H1 (cell line): Measurements from ENCODE around the gene PYGL. TPM values are rescaled to one million over a fixed set of nuclear protein-coding genes. Genes with fewer than 3 reads are reported as not detected.

Experiments used
- EZH2 ChIP-seq: fragments of 200-600 bp; sonication (generic); IDR thresholded peaks from 2 replicates; pipeline ENCODE4 v1.7.1; 2012; ENCODE audit warnings: low read depth, mild to moderate bottlenecking, moderate library complexity, low read length, inconsistent platforms; ENCODE audit not compliant: severe bottlenecking
- FOSL1 ChIP-seq: IDR thresholded peaks from 2 replicates; pipeline ENCODE4 v1.6.1; 2011; ENCODE audit warnings: mild to moderate bottlenecking, low read depth, low read length, moderate library complexity; ENCODE audit not compliant: insufficient read depth
- GABPA ChIP-seq: IDR thresholded peaks from 2 replicates; pipeline ENCODE4 v1.6.1; 2011; ENCODE audit warnings: mild to moderate bottlenecking, low read length, moderate library complexity, borderline replicate concordance; ENCODE audit not compliant: insufficient read depth
- SAP30 ChIP-seq: fragments of 300-600 bp; sonication (generic); IDR thresholded peaks from 2 replicates; pipeline ENCODE4 v1.7.1; 2012; ENCODE audit warnings: low read length, moderate library complexity, mild to moderate bottlenecking, inconsistent platforms; ENCODE audit not compliant: insufficient read depth, insufficient replicate concordance
- TBP ChIP-seq: IDR thresholded peaks from 2 replicates; pipeline ENCODE4 v1.6.1; 2011; ENCODE audit warnings: low read depth, low read length, improper control_type of control experiment
- TCF12 ChIP-seq: IDR thresholded peaks from 2 replicates; pipeline ENCODE4 v1.6.1; 2011; ENCODE audit warnings: low read depth, mild to moderate bottlenecking, low read length
- polyA plus RNA-seq, 7 experiments: library from polyadenylated mRNA; depleted of rRNA in 3 of 7; stranded (reverse) in 5 of 7; unstranded in 2 of 7; fragments of >200 nt in 5 of 7; fragments of 200-250 nt in 2 of 7; gene quantifications; 1 replicate in 5 of 7; 2 replicates in 1 of 7; 4 replicates in 1 of 7; pipeline versions ENCODE4 v1.2.1 to v1.2.3, GENCODE V29; 2011 to 2013; ENCODE audit warnings: missing spikeins in 2 of 7, mixed read lengths in 2 of 7
- total RNA-seq: library from RNA; stranded (reverse); fragmentation: NEBNext Ultra II Directional; extraction: Animal tissue kit (Norgen Biotek cat#: 25700); gene quantifications from 2 replicates; pipeline ENCODE4 v1.2.1, GENCODE V29; 2021
- TF ChIP-seq, protein P1 (sequence below): fragments of 300-600 bp; sonication (generic); IDR thresholded peaks from 2 replicates; pipeline ENCODE4 v1.7.1; 2012; ENCODE audit warnings: low read length, moderate library complexity, mild to moderate bottlenecking, inconsistent platforms; ENCODE audit not compliant: insufficient replicate concordance

The PYGL gene
- total and polyA plus RNA-seq, 2 of the 8 experiments (the other 6 are each of a cell fraction or from before 2014, with no cell fraction given), result 26.1 to 50.5 TPM

DNA sequence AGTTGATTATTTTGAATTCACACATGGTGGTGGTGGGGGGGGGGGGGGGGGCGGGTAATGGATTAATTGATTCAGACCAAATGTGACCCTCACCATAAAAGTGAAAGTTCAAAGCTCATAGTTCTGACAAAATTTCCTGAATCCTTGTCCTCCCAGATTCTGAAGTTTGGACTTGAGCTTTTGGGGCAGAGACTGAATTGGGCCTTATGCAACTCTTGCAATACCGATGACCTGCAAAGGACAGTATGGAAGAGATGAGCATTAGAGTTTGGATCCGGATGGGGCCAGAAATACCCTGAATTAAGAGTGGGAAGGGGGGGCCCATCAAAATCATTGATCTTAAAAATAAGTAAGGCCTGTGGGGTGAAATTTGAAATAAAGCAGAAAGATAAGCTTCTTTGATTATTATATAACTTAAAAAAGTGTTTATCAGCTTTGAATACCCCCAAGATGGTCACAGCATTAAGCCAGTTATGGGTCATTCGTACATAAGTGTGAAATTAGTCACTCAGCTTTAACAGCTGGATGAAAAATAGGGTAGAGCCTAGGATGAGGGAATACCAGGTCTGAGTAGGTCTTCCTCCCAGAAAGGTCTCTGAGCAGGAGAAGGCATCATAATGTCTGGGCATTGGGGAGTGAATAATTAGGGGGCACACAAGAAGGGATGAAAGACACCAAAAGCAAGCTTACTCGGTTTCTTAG, 2.1 kb upstream of the PYGL start (continued):
- no peak for TF ChIP-seq GABPA
- TF ChIP-seq TCF12, result no peak
- TF ChIP-seq SAP30, result no peak
- no peak for TF ChIP-seq EZH2
- no peak for TF ChIP-seq TBP
- TF ChIP-seq, protein P1, sequence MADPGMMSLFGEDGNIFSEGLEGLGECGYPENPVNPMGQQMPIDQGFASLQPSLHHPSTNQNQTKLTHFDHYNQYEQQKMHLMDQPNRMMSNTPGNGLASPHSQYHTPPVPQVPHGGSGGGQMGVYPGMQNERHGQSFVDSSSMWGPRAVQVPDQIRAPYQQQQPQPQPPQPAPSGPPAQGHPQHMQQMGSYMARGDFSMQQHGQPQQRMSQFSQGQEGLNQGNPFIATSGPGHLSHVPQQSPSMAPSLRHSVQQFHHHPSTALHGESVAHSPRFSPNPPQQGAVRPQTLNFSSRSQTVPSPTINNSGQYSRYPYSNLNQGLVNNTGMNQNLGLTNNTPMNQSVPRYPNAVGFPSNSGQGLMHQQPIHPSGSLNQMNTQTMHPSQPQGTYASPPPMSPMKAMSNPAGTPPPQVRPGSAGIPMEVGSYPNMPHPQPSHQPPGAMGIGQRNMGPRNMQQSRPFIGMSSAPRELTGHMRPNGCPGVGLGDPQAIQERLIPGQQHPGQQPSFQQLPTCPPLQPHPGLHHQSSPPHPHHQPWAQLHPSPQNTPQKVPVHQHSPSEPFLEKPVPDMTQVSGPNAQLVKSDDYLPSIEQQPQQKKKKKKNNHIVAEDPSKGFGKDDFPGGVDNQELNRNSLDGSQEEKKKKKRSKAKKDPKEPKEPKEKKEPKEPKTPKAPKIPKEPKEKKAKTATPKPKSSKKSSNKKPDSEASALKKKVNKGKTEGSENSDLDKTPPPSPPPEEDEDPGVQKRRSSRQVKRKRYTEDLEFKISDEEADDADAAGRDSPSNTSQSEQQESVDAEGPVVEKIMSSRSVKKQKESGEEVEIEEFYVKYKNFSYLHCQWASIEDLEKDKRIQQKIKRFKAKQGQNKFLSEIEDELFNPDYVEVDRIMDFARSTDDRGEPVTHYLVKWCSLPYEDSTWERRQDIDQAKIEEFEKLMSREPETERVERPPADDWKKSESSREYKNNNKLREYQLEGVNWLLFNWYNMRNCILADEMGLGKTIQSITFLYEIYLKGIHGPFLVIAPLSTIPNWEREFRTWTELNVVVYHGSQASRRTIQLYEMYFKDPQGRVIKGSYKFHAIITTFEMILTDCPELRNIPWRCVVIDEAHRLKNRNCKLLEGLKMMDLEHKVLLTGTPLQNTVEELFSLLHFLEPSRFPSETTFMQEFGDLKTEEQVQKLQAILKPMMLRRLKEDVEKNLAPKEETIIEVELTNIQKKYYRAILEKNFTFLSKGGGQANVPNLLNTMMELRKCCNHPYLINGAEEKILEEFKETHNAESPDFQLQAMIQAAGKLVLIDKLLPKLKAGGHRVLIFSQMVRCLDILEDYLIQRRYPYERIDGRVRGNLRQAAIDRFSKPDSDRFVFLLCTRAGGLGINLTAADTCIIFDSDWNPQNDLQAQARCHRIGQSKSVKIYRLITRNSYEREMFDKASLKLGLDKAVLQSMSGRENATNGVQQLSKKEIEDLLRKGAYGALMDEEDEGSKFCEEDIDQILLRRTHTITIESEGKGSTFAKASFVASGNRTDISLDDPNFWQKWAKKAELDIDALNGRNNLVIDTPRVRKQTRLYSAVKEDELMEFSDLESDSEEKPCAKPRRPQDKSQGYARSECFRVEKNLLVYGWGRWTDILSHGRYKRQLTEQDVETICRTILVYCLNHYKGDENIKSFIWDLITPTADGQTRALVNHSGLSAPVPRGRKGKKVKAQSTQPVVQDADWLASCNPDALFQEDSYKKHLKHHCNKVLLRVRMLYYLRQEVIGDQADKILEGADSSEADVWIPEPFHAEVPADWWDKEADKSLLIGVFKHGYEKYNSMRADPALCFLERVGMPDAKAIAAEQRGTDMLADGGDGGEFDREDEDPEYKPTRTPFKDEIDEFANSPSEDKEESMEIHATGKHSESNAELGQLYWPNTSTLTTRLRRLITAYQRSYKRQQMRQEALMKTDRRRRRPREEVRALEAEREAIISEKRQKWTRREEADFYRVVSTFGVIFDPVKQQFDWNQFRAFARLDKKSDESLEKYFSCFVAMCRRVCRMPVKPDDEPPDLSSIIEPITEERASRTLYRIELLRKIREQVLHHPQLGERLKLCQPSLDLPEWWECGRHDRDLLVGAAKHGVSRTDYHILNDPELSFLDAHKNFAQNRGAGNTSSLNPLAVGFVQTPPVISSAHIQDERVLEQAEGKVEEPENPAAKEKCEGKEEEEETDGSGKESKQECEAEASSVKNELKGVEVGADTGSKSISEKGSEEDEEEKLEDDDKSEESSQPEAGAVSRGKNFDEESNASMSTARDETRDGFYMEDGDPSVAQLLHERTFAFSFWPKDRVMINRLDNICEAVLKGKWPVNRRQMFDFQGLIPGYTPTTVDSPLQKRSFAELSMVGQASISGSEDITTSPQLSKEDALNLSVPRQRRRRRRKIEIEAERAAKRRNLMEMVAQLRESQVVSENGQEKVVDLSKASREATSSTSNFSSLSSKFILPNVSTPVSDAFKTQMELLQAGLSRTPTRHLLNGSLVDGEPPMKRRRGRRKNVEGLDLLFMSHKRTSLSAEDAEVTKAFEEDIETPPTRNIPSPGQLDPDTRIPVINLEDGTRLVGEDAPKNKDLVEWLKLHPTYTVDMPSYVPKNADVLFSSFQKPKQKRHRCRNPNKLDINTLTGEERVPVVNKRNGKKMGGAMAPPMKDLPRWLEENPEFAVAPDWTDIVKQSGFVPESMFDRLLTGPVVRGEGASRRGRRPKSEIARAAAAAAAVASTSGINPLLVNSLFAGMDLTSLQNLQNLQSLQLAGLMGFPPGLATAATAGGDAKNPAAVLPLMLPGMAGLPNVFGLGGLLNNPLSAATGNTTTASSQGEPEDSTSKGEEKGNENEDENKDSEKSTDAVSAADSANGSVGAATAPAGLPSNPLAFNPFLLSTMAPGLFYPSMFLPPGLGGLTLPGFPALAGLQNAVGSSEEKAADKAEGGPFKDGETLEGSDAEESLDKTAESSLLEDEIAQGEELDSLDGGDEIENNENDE, result no peak
- TF ChIP-seq FOSL1, result no peak
